Measurements from ENCODE around the gene SPATA3. TPM values are rescaled to one million over a fixed set of nuclear protein-coding genes. Genes with fewer than 3 reads are reported as not detected.
"Not testable (repeated sequence)": the region's sequence is repeated elsewhere in the genome, so short reads cannot be mapped to it uniquely, and the experiment has no call there.

Gene SPATA3
- total and polyA plus RNA-seq, 4 donors = not detected

- DNase-seq (no peak), ATAC-seq (ENCODE audit: low FRiP score) (peak; percentile 36)
- intact Hi-C loops (cut with DNase I) = no loop called here
- no peak overlapping the region for H3K4me3 ChIP-seq (ENCODE audit: low read length in 2 of 2)
- 96% methylated on average over 36 of the region's 36 CpGs for WGBS, 2 donors
- H3K4me1 ChIP-seq (ENCODE audit: control insufficient read depth in 1 of 2, insufficient read depth in 2 of 2, low read length in 2 of 2) = peaks cover 0 to 2% of the 10 kb centered on the region in 2 donors
- no peaks in the 10 kb centered on the region for H3K27me3 ChIP-seq (ENCODE audit: control insufficient read depth in 1 of 2, insufficient read depth in 2 of 2, low read length in 1 of 2)
- H3K9me3 ChIP-seq (ENCODE audit: control insufficient read depth, low read length) = peaks cover 3% of the 10 kb centered on the region
- no peaks in the 10 kb centered on the region for H3K36me3 ChIP-seq (ENCODE audit: control insufficient read depth in 1 of 2, insufficient read depth in 2 of 2, low read length in 1 of 2)
- no peak overlapping the region for H3K27ac ChIP-seq (ENCODE audit: low read depth in 1 of 2, low read length in 2 of 2)
Observed at GRCh38 chr2:230964136-230964730, 31.7 kb upstream of the SPATA3 start.

GRCh38 chr2:230967113-230967512 lies 28.8 kb upstream of the SPATA3 start:
- DNase-seq = no peak
- H3K4me3 ChIP-seq (ENCODE audit: low read length in 2 of 2) = no peak overlapping the region
- 79 to 87% methylated on average over 3 of the region's 3 CpGs for WGBS, 2 donors
- no peaks in the 10 kb centered on the region for H3K36me3 ChIP-seq (ENCODE audit: control insufficient read depth in 1 of 2, insufficient read depth in 2 of 2, low read length in 1 of 2)
- intact Hi-C loops (cut with DNase I) = no loop called here
- no peak for ATAC-seq (ENCODE audit: low FRiP score)
- H3K4me1 ChIP-seq (ENCODE audit: control insufficient read depth in 1 of 2, insufficient read depth in 2 of 2, low read length in 2 of 2) = no peaks in the 10 kb centered on the region
- H3K27me3 ChIP-seq (ENCODE audit: control insufficient read depth in 1 of 2, insufficient read depth in 2 of 2, low read length in 1 of 2) = no peaks in the 10 kb centered on the region
- H3K27ac ChIP-seq (ENCODE audit: low read depth in 1 of 2, low read length in 2 of 2) = no peak overlapping the region
- no peaks in the 10 kb centered on the region for H3K9me3 ChIP-seq (ENCODE audit: control insufficient read depth, low read length)

- ATAC-seq (ENCODE audit: low FRiP score); DNase-seq: not testable (repeated sequence)
- WGBS, 2 donors = 87 to 91% methylated on average over 6 of the region's 6 CpGs
Observed at GRCh38 chr2:230968314-230968713, 27.6 kb upstream of the SPATA3 start.

GRCh38 chr2:230968921-230969658 lies 26.8 kb upstream of the SPATA3 start:
- WGBS, 2 donors = 82 to 85% methylated on average over 16 of the region's 16 CpGs
- H3K4me1 ChIP-seq (ENCODE audit: control insufficient read depth in 1 of 2, insufficient read depth in 2 of 2, low read length in 2 of 2) = no peaks in the 10 kb centered on the region
- no peak for ATAC-seq (ENCODE audit: low FRiP score)
- H3K9me3 ChIP-seq (ENCODE audit: control insufficient read depth, low read length) = no peaks in the 10 kb centered on the region
- peaks cover 0 to 2% of the 10 kb centered on the region in 2 donors for H3K27me3 ChIP-seq (ENCODE audit: control insufficient read depth in 1 of 2, insufficient read depth in 2 of 2, low read length in 1 of 2)
- no peak overlapping the region for H3K4me3 ChIP-seq (ENCODE audit: low read length in 2 of 2)
- H3K36me3 ChIP-seq (ENCODE audit: control insufficient read depth in 1 of 2, insufficient read depth in 2 of 2, low read length in 1 of 2) = no peaks in the 10 kb centered on the region
- intact Hi-C loops (cut with DNase I) = no loop called here
- no peak overlapping the region for H3K27ac ChIP-seq (ENCODE audit: low read depth in 1 of 2, low read length in 2 of 2)
- DNase-seq = no peak

More at GRCh38 chr2:230968314-230968713, 27.6 kb upstream of the SPATA3 start:
- H3K36me3 ChIP-seq (ENCODE audit: control insufficient read depth in 1 of 2, insufficient read depth in 2 of 2, low read length in 1 of 2); H3K9me3 ChIP-seq (ENCODE audit: control insufficient read depth, low read length); intact Hi-C loops (cut with DNase I); H3K4me3 ChIP-seq (ENCODE audit: low read length in 2 of 2); H3K27ac ChIP-seq (ENCODE audit: low read depth in 1 of 2, low read length in 2 of 2); H3K4me1 ChIP-seq (ENCODE audit: control insufficient read depth in 1 of 2, insufficient read depth in 2 of 2, low read length in 2 of 2); H3K27me3 ChIP-seq (ENCODE audit: control insufficient read depth in 1 of 2, insufficient read depth in 2 of 2, low read length in 1 of 2): not testable (repeated sequence)

GRCh38 chr2:230969659-230970015 lies 26.3 kb upstream of the SPATA3 start:
- no peak overlapping the region for H3K4me3 ChIP-seq (ENCODE audit: low read length in 2 of 2)
- intact Hi-C loops (cut with DNase I) = no loop called here
- WGBS, 2 donors = 64 to 65% methylated on average over 2 of the region's 2 CpGs
- DNase-seq = no peak
- no peaks in the 10 kb centered on the region for H3K4me1 ChIP-seq (ENCODE audit: control insufficient read depth in 1 of 2, insufficient read depth in 2 of 2, low read length in 2 of 2)
- H3K36me3 ChIP-seq (ENCODE audit: control insufficient read depth in 1 of 2, insufficient read depth in 2 of 2, low read length in 1 of 2) = no peaks in the 10 kb centered on the region
- peaks cover 0 to 2% of the 10 kb centered on the region in 2 donors for H3K27me3 ChIP-seq (ENCODE audit: control insufficient read depth in 1 of 2, insufficient read depth in 2 of 2, low read length in 1 of 2)
- no peak overlapping the region for H3K27ac ChIP-seq (ENCODE audit: low read depth in 1 of 2, low read length in 2 of 2)
- H3K9me3 ChIP-seq (ENCODE audit: control insufficient read depth, low read length) = no peaks in the 10 kb centered on the region
- no peak for ATAC-seq (ENCODE audit: low FRiP score)

- no peak for ATAC-seq (ENCODE audit: low FRiP score)
Observed at GRCh38 chr2:230972046-230972445, 23.9 kb upstream of the SPATA3 start.

GRCh38 chr2:230974096-230974913 lies 21.6 kb upstream of the SPATA3 start:
- Histone ChIP-seq H3K9me3 (ENCODE audit: control insufficient read depth, low read length) (no peaks in the 10 kb centered on the region), H3K36me3 (ENCODE audit: control insufficient read depth in 1 of 2, insufficient read depth in 2 of 2, low read length in 1 of 2) (no peaks in the 10 kb centered on the region), H3K27ac (ENCODE audit: low read depth in 1 of 2, low read length in 2 of 2) (no peak overlapping the region), H3K27me3 (ENCODE audit: control insufficient read depth in 1 of 2, insufficient read depth in 2 of 2, low read length in 1 of 2) (peaks cover 0 to 2% of the 10 kb centered on the region in 2 donors), H3K4me1 (ENCODE audit: control insufficient read depth in 1 of 2, insufficient read depth in 2 of 2, low read length in 2 of 2) (no peaks in the 10 kb centered on the region), H3K4me3 (ENCODE audit: low read length in 2 of 2) (no peak overlapping the region)
- DNase-seq (no peak), ATAC-seq (ENCODE audit: low FRiP score) (no peak)
- intact Hi-C loops (cut with DNase I) = no loop called here
- WGBS, 2 donors = 82 to 86% methylated on average over 17 of the region's 17 CpGs

More at GRCh38 chr2:230972046-230972445, 23.9 kb upstream of the SPATA3 start:
- no peak overlapping the region for H3K4me3 ChIP-seq (ENCODE audit: low read length in 2 of 2)
- H3K27ac ChIP-seq (ENCODE audit: low read depth in 1 of 2, low read length in 2 of 2) = no peak overlapping the region
- DNase-seq = no peak
- H3K9me3 ChIP-seq (ENCODE audit: control insufficient read depth, low read length) = no peaks in the 10 kb centered on the region
- intact Hi-C loops (cut with DNase I) = no loop called here
- H3K4me1 ChIP-seq (ENCODE audit: control insufficient read depth in 1 of 2, insufficient read depth in 2 of 2, low read length in 2 of 2) = no peaks in the 10 kb centered on the region
- WGBS, 2 donors = 78 to 81% methylated on average over 5 of the region's 5 CpGs
- H3K36me3 ChIP-seq (ENCODE audit: control insufficient read depth in 1 of 2, insufficient read depth in 2 of 2, low read length in 1 of 2) = no peaks in the 10 kb centered on the region
- H3K27me3 ChIP-seq (ENCODE audit: control insufficient read depth in 1 of 2, insufficient read depth in 2 of 2, low read length in 1 of 2) = peaks cover 0 to 2% of the 10 kb centered on the region in 2 donors

GRCh38 chr2:230975927-230976326 lies 20.0 kb upstream of the SPATA3 start:
- H3K4me1 ChIP-seq (ENCODE audit: control insufficient read depth in 1 of 2, insufficient read depth in 2 of 2, low read length in 2 of 2) = no peaks in the 10 kb centered on the region
- no peaks in the 10 kb centered on the region for H3K9me3 ChIP-seq (ENCODE audit: control insufficient read depth, low read length)
- no peak overlapping the region for H3K27ac ChIP-seq (ENCODE audit: low read depth in 1 of 2, low read length in 2 of 2)
- H3K36me3 ChIP-seq (ENCODE audit: control insufficient read depth in 1 of 2, insufficient read depth in 2 of 2, low read length in 1 of 2) = no peaks in the 10 kb centered on the region
- no peak for ATAC-seq (ENCODE audit: low FRiP score)
- intact Hi-C loops (cut with DNase I) = no loop called here
- H3K4me3 ChIP-seq (ENCODE audit: low read length in 2 of 2) = no peak overlapping the region
- DNase-seq = no peak
- H3K27me3 ChIP-seq (ENCODE audit: control insufficient read depth in 1 of 2, insufficient read depth in 2 of 2, low read length in 1 of 2) = peaks cover 0 to 2% of the 10 kb centered on the region in 2 donors
- 90 to 91% methylated on average over 11 of the region's 11 CpGs for WGBS, 2 donors

Measured in aorta (tissue), 5 donors.